ENCODE results near the gene CHD2.

CHD2 gene

GRCh38 chr15:93040288-93041158 lies 140.4 kb downstream of the CHD2 start:
- Histone ChIP-seq H3K4me1 (ENCODE audit: insufficient read depth, low read length, severe bottlenecking) (no peaks in the 10 kb centered on the region), H3K4me2 (ENCODE audit: low read length) (no peak overlapping the region), H3F3A (ENCODE audit: insufficient read depth, low read length) (no peaks in the 10 kb centered on the region), H3K27ac (ENCODE audit: low read depth, low read length, poor library complexity, severe bottlenecking) (no peak overlapping the region), H3K27me3 (ENCODE audit: insufficient read depth, low read length) (peaks cover 12% of the 10 kb centered on the region; the same call in 1 of the 2 replicates), H4K20me1 (ENCODE audit: insufficient read depth, low read length) (no peaks in the 10 kb centered on the region), H3K79me2 (ENCODE audit: insufficient read depth, low read length) (no peaks in the 10 kb centered on the region), H3K9me3 (ENCODE audit: low read length) (no peaks in the 10 kb centered on the region), H3K36me3 (ENCODE audit: insufficient read depth, low read length) (no peaks in the 10 kb centered on the region), H2AFZ (ENCODE audit: low read length) (no peak overlapping the region), H3K4me3 (ENCODE audit: low read depth, low read length, poor library complexity, severe bottlenecking) (no peak overlapping the region), H3K9ac (ENCODE audit: low read length) (no peak overlapping the region), H3K9me2 (ENCODE audit: low read depth, low read length) (no peaks in the 10 kb centered on the region)
- TF ChIP-seq CTCF (IDR thresholded peaks at IDR 0.05; ENCODE audit: low read length) (no peak), EZH2 (IDR thresholded peaks at IDR 0.05; ENCODE audit: borderline replicate concordance, low read length) (no peak)

GRCh38 chr15:93041159-93041547 lies 141.0 kb downstream of the CHD2 start:
- Histone ChIP-seq H3K4me2 (ENCODE audit: low read length) (no peak overlapping the region), H3K27me3 (ENCODE audit: insufficient read depth, low read length) (peaks cover 12% of the 10 kb centered on the region; the same call in 1 of the 2 replicates), H3K9ac (ENCODE audit: low read length) (no peak overlapping the region), H3K79me2 (ENCODE audit: insufficient read depth, low read length) (no peaks in the 10 kb centered on the region), H3F3A (ENCODE audit: insufficient read depth, low read length) (no peaks in the 10 kb centered on the region), H3K4me3 (ENCODE audit: low read depth, low read length, poor library complexity, severe bottlenecking) (no peak overlapping the region), H3K4me1 (ENCODE audit: insufficient read depth, low read length, severe bottlenecking) (no peaks in the 10 kb centered on the region), H3K27ac (ENCODE audit: low read depth, low read length, poor library complexity, severe bottlenecking) (no peak overlapping the region), H3K36me3 (ENCODE audit: insufficient read depth, low read length) (no peaks in the 10 kb centered on the region), H4K20me1 (ENCODE audit: insufficient read depth, low read length) (no peaks in the 10 kb centered on the region), H3K9me2 (ENCODE audit: low read depth, low read length) (no peaks in the 10 kb centered on the region), H2AFZ (ENCODE audit: low read length) (no peak overlapping the region), H3K9me3 (ENCODE audit: low read length) (no peaks in the 10 kb centered on the region)
- no peak for TF ChIP-seq EZH2 (IDR thresholded peaks at IDR 0.05; ENCODE audit: borderline replicate concordance, low read length)
- TF ChIP-seq CTCF (IDR thresholded peaks at IDR 0.05; ENCODE audit: low read length): no peak

GRCh38 chr15:93042211-93042610 lies 142.1 kb downstream of the CHD2 start:
- Histone ChIP-seq H3K4me2 (ENCODE audit: low read length) (no peak overlapping the region), H3K9ac (ENCODE audit: low read length) (no peak overlapping the region), H3K27ac (ENCODE audit: low read depth, low read length, poor library complexity, severe bottlenecking) (no peak overlapping the region), H3K9me2 (ENCODE audit: low read depth, low read length) (no peaks in the 10 kb centered on the region), H2AFZ (ENCODE audit: low read length) (no peak overlapping the region), H3K4me1 (ENCODE audit: insufficient read depth, low read length, severe bottlenecking) (no peaks in the 10 kb centered on the region), H3K36me3 (ENCODE audit: insufficient read depth, low read length) (no peaks in the 10 kb centered on the region), H3K9me3 (ENCODE audit: low read length) (no peaks in the 10 kb centered on the region), H3K27me3 (ENCODE audit: insufficient read depth, low read length) (peaks cover 12% of the 10 kb centered on the region; the same call in 1 of the 2 replicates), H3K79me2 (ENCODE audit: insufficient read depth, low read length) (no peaks in the 10 kb centered on the region), H3K4me3 (ENCODE audit: low read depth, low read length, poor library complexity, severe bottlenecking) (no peak overlapping the region), H3F3A (ENCODE audit: insufficient read depth, low read length) (no peaks in the 10 kb centered on the region), H4K20me1 (ENCODE audit: insufficient read depth, low read length) (no peaks in the 10 kb centered on the region)
- TF ChIP-seq CTCF (IDR thresholded peaks at IDR 0.05; ENCODE audit: low read length): no peak
- TF ChIP-seq EZH2 (IDR thresholded peaks at IDR 0.05; ENCODE audit: borderline replicate concordance, low read length): no peak

All from OCI-LY1 (cell line).